Activated B cell treated with CpG ODN at 0.5 μM for 24 hours (primary cell): Measurements from ENCODE around the gene OTOS. TPM values are rescaled to one million over a fixed set of nuclear protein-coding genes. Genes with fewer than 3 reads are reported as not detected.

Experiments
- ATAC-seq: fragments of 200-7000 bp; cut with Tn5 transposase; one replicate; pipeline ENCODE4 v1.10.0; 2021; ENCODE audit warnings: low read depth, mild to moderate bottlenecking, moderate library complexity
- CTCF ChIA-PET: fragments of 350-600 bp; sonication (Branson Sonifier 250); formaldehyde crosslinking; loops from one replicate; lab custom pipeline; 2021; ENCODE audit warnings: antibody characterized with exemption; lab: Charles Lee
- POLR2A ChIA-PET: fragments of 350-600 bp; sonication (Branson Sonifier 250); formaldehyde crosslinking; loops from one replicate; lab custom pipeline; 2021; ENCODE audit warnings: antibody characterized with exemption; lab: Charles Lee
- DNase-seq: peaks from one replicate; pipeline ENCODE4 v3.0.0; 2022
- H3K27ac Mint-ChIP-seq: one replicate; pipeline ENCODE4 v1.8.0; 2020; ENCODE audit warnings: mixed read lengths
- H3K27me3 Mint-ChIP-seq: one replicate; pipeline ENCODE4 v1.8.0; 2021; ENCODE audit warnings: mixed read lengths
- H3K36me3 Mint-ChIP-seq: one replicate; pipeline ENCODE4 v1.8.0; 2021; ENCODE audit warnings: low read depth, mixed read lengths
- H3K4me1 Mint-ChIP-seq: one replicate; pipeline ENCODE4 v1.8.0; 2021; ENCODE audit warnings: mixed read lengths
- H3K4me3 Mint-ChIP-seq: one replicate; pipeline ENCODE4 v1.8.0; 2020; ENCODE audit warnings: mild to moderate bottlenecking, mixed read lengths
- H3K9me3 Mint-ChIP-seq: one replicate; pipeline ENCODE4 v1.8.0; 2020; ENCODE audit warnings: mixed read lengths
- CTCF ChIP-seq: fragments of 200-600 bp; IDR thresholded peaks from one replicate; pipeline ENCODE4 v1.8.0; 2022; ENCODE audit warnings: antibody characterized with exemption, mild to moderate bottlenecking
- intact Hi-C: fragments of 100-400 bp; cut with micrococcal nuclease; formaldehyde crosslinking; loops from one replicate; pipeline ENCODE4 v1.15.1; 2024
- total RNA-seq: library from RNA; stranded (reverse); gene quantifications from 2 replicates; pipeline ENCODE4 v1.2.3, GENCODE V29; 2022

OTOS gene
- not detected in 2 replicates for total RNA-seq

- intact Hi-C loops = loop anchor here (5.0 to 10.0 kb wide), 2 partner anchors 1006 to 1353 kb away; no protein-coding TSS in a partner anchor
- no peak within 1 kb of the TSS for H3K4me3 Mint-ChIP-seq
- peaks cover 3% of the 10 kb centered on the region for H3K36me3 Mint-ChIP-seq
- TF ChIP-seq CTCF = no peak
- no peaks in the 10 kb centered on the region for H3K9me3 Mint-ChIP-seq
- no peak within 1 kb of the TSS for H3K27ac Mint-ChIP-seq
- H3K27me3 Mint-ChIP-seq = peaks cover 18% of the 10 kb centered on the region
- no peak for DNase-seq
- ChIA-PET POLR2A (interaction anchor here (0.6 kb wide), 1 partner anchor 115 kb away, joined by 10 read pairs; no protein-coding TSS in a partner anchor), CTCF (interaction anchor here (8.1 kb wide), 1 partner anchor 81 kb away, joined by 106 read pairs; no protein-coding TSS in a partner anchor)
- H3K4me1 Mint-ChIP-seq = peaks cover 9% of the 10 kb centered on the region
- ATAC-seq = no peak
Observed at GRCh38 chr2:240140511-240140910, at the start of gene OTOS. OTOS (minus strand) TSS chr2:240140658; CDS start chr2:240140326, 332 bp downstream.

- no peaks in the 10 kb centered on the region for H3K36me3 Mint-ChIP-seq
- no peaks in the 10 kb centered on the region for H3K27me3 Mint-ChIP-seq
- ATAC-seq (no peak), DNase-seq (no peak)
- CTCF ChIA-PET = no interaction called here
- no peak overlapping the region for H3K4me3 Mint-ChIP-seq
- intact Hi-C loops = no loop called here
- no peak overlapping the region for H3K27ac Mint-ChIP-seq
- H3K9me3 Mint-ChIP-seq = peaks cover 8% of the 10 kb centered on the region
- POLR2A ChIA-PET = no interaction called here
- no peaks in the 10 kb centered on the region for H3K4me1 Mint-ChIP-seq
- TF ChIP-seq CTCF = no peak
Observed at GRCh38 chr2:240189686-240190085, 49.2 kb upstream of the OTOS start.

GRCh38 chr2:240187989-240188590 is 47.6 kb upstream of the OTOS start:
- H3K4me3 Mint-ChIP-seq = no peak overlapping the region
- DNase-seq = no peak
- POLR2A ChIA-PET = no interaction called here

GRCh38 chr2:240186191-240186725 is 45.8 kb upstream of the OTOS start:
- Mint-ChIP-seq H3K36me3 (no peaks in the 10 kb centered on the region), H3K4me1 (no peaks in the 10 kb centered on the region), H3K27ac (no peak overlapping the region), H3K27me3 (no peaks in the 10 kb centered on the region), H3K4me3 (no peak overlapping the region), H3K9me3 (peaks cover 8% of the 10 kb centered on the region)
- intact Hi-C loops = no loop called here
- ChIA-PET POLR2A (no interaction called here), CTCF (no interaction called here)
- no peak for ATAC-seq
- DNase-seq = no peak
- no peak for TF ChIP-seq CTCF

More at GRCh38 chr2:240187989-240188590, 47.6 kb upstream of the OTOS start:
- CTCF ChIA-PET = no interaction called here
- no peak overlapping the region for H3K27ac Mint-ChIP-seq
- no peak for ATAC-seq
- no peak for TF ChIP-seq CTCF
- H3K4me1 Mint-ChIP-seq = no peaks in the 10 kb centered on the region
- H3K27me3 Mint-ChIP-seq = no peaks in the 10 kb centered on the region
- intact Hi-C loops = no loop called here
- H3K36me3 Mint-ChIP-seq = no peaks in the 10 kb centered on the region
- peaks cover 8% of the 10 kb centered on the region for H3K9me3 Mint-ChIP-seq

- no peak overlapping the region for H3K4me3 Mint-ChIP-seq
- DNase-seq (no peak), ATAC-seq (no peak)
- no peaks in the 10 kb centered on the region for H3K4me1 Mint-ChIP-seq
- TF ChIP-seq CTCF = no peak
- CTCF ChIA-PET = no interaction called here
- H3K27ac Mint-ChIP-seq = no peak overlapping the region
- H3K9me3 Mint-ChIP-seq = peaks cover 8% of the 10 kb centered on the region
- POLR2A ChIA-PET = no interaction called here
- peaks cover 8% of the 10 kb centered on the region for H3K27me3 Mint-ChIP-seq
- intact Hi-C loops = no loop called here
- no peaks in the 10 kb centered on the region for H3K36me3 Mint-ChIP-seq
Observed at GRCh38 chr2:240184656-240185055, 44.2 kb upstream of the OTOS start.
